ENCODE data around the gene KCNJ8. TPM values are rescaled to one million over a fixed set of nuclear protein-coding genes. Genes with fewer than 3 reads are reported as not detected.

KCNJ8 gene
- total RNA-seq: 10 to 100 TPM in 3 of 4 donors, 1 to 10 TPM in 1; 5.4 to 47.1 (median 12.6) TPM

GRCh38 chr12:21774358-21775132 lies at the start of gene KCNJ8:
TSS of gene KCNJ8 (minus strand) at chr12:21774706. CDS start at chr12:21773616, 1,090 bp downstream.
- Histone ChIP-seq H3K27me3 (peaks cover 0 to 5% (median 5%) of the 10 kb centered on the region in 3 donors), H3K4me1 (no peaks in the 10 kb centered on the region), H3K27ac (peak within 1 kb of the TSS; percentile 57 to 73 (median 71)), H3K36me3 (no peaks in the 10 kb centered on the region), H3K4me3 (peak within 1 kb of the TSS; percentile 59 to 66 (median 62)), H3K9me3 (no peaks in the 10 kb centered on the region)
- TF ChIP-seq CTCF (IDR thresholded peaks at IDR 0.05 in 4 of 5, conservative IDR thresholded peaks at IDR 0.05 in 1 of 5): no peak
- TF ChIP-seq POLR2A (IDR thresholded peaks at IDR 0.05): peak in 1 of 2 donors; percentile 38
- ATAC-seq: peak; percentile 55 to 68
- DNase-seq: peak; percentile 43 to 44
- intact Hi-C loops (cut with DNase I; ENCODE audit: low total_unique reads) (loop anchor here (5.0 kb wide), 1 partner anchor 213 kb away; no protein-coding TSS in a partner anchor), in situ Hi-C loops (cut with MboI; ENCODE audit: low sequenced_read_pairs in 4 of 4) (no loop called here)

GRCh38 chr12:21823581-21823980 lies 49.1 kb upstream of the KCNJ8 start:
- DNase-seq (peak; percentile 74 to 79), ATAC-seq (peak; percentile 84 to 85)
- H3K4me3 ChIP-seq: peak overlapping the region in 2 of 4 donors; percentile 23 to 25
- in situ Hi-C loops (cut with MboI; ENCODE audit: low sequenced_read_pairs in 4 of 4) (no loop called here), intact Hi-C loops (cut with DNase I; ENCODE audit: low total_unique reads) (no loop called here)
- H3K4me1 ChIP-seq: peaks cover 60 to 79% of the 10 kb centered on the region in 2 donors
- H3K27me3 ChIP-seq: no peaks in the 10 kb centered on the region
- no peaks in the 10 kb centered on the region for H3K9me3 ChIP-seq
- TF ChIP-seq POLR2A (IDR thresholded peaks at IDR 0.05): no peak
- TF ChIP-seq CTCF (IDR thresholded peaks at IDR 0.05 in 4 of 5, conservative IDR thresholded peaks at IDR 0.05 in 1 of 5): no peak
- peak overlapping the region; percentile 70 to 87 (median 74) for H3K27ac ChIP-seq
- no peaks in the 10 kb centered on the region for H3K36me3 ChIP-seq

GRCh38 chr12:21819678-21820077 lies 45.2 kb upstream of the KCNJ8 start:
- no peak for ATAC-seq
- in situ Hi-C loops (cut with MboI; ENCODE audit: low sequenced_read_pairs in 4 of 4): no loop called here
- H3K36me3 ChIP-seq: peaks cover 0 to 5% of the 10 kb centered on the region in 2 donors
- H3K4me1 ChIP-seq: peaks cover 49 to 73% of the 10 kb centered on the region in 2 donors
- intact Hi-C loops (cut with DNase I; ENCODE audit: low total_unique reads): no loop called here
- no peak for TF ChIP-seq POLR2A (IDR thresholded peaks at IDR 0.05)
- H3K27ac ChIP-seq: peak overlapping the region; percentile 70 to 87 (median 72)
- no peaks in the 10 kb centered on the region for H3K9me3 ChIP-seq
- no peaks in the 10 kb centered on the region for H3K27me3 ChIP-seq
- DNase-seq: no peak
- no peak overlapping the region for H3K4me3 ChIP-seq

GRCh38 chr12:21819236-21819635 lies 44.7 kb upstream of the KCNJ8 start:
- H3K27me3 ChIP-seq: no peaks in the 10 kb centered on the region
- peak overlapping the region; percentile 70 to 87 (median 72) for H3K27ac ChIP-seq
- no peak for DNase-seq
- TF ChIP-seq POLR2A (IDR thresholded peaks at IDR 0.05) (no peak), CTCF (IDR thresholded peaks at IDR 0.05 in 4 of 5, conservative IDR thresholded peaks at IDR 0.05 in 1 of 5) (no peak)
- in situ Hi-C loops (cut with MboI; ENCODE audit: low sequenced_read_pairs in 4 of 4): no loop called here
- ATAC-seq: no peak
- no peak overlapping the region for H3K4me3 ChIP-seq
- intact Hi-C loops (cut with DNase I; ENCODE audit: low total_unique reads): no loop called here
- no peaks in the 10 kb centered on the region for H3K9me3 ChIP-seq
- peaks cover 52 to 69% of the 10 kb centered on the region in 2 donors for H3K4me1 ChIP-seq
- peaks cover 0 to 7% of the 10 kb centered on the region in 2 donors for H3K36me3 ChIP-seq

DNA sequence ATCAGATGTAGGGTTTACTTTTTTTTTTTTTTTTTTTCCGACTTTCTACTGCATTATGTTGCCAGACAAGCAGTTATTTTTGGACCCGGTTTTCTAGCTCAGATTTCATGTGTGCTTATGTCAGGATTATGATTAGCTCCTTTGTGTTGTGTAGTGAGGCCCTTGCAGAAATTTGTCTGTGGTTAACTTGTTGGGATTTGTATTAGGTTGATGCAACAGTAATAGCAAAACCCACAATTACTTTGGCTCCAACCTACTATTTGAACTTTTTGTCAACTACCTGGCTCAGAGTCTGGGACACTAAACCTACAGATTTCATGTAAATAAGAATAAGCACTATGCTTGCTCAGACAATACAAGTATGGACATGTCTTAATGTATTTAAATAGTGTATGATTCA lies 44.1 kb upstream of the KCNJ8 start:
- in situ Hi-C loops (cut with MboI; ENCODE audit: low sequenced_read_pairs in 4 of 4) (no loop called here), intact Hi-C loops (cut with DNase I; ENCODE audit: low total_unique reads) (no loop called here)
- Histone ChIP-seq H3K9me3 (no peaks in the 10 kb centered on the region), H3K4me1 (peaks cover 55 to 64% of the 10 kb centered on the region in 2 donors), H3K36me3 (peaks cover 0 to 7% of the 10 kb centered on the region in 2 donors), H3K4me3 (no peak overlapping the region), H3K27ac (peak overlapping the region; percentile 70 to 87 (median 72)), H3K27me3 (no peaks in the 10 kb centered on the region)
- DNase-seq (no peak), ATAC-seq (peak; percentile 39 to 60)
- TF ChIP-seq CTCF (IDR thresholded peaks at IDR 0.05 in 4 of 5, conservative IDR thresholded peaks at IDR 0.05 in 1 of 5) (no peak), POLR2A (IDR thresholded peaks at IDR 0.05) (no peak)

Data from gastrocnemius medialis (tissue), 4 donors.